Neural crest cell (in vitro differentiated cells): ENCODE results near the gene MXD1. TPM values are rescaled to one million over a fixed set of nuclear protein-coding genes. Genes with fewer than 3 reads are reported as not detected.

Experiments
- DNase-seq: peaks from one replicate; pipeline ENCODE4 v3.0.0; 2021; ENCODE audit warnings: low read depth, mixed read lengths, low spot score
- H3K27ac Mint-ChIP-seq: one replicate; pipeline ENCODE4 v1.8.0; 2021; ENCODE audit warnings: mild to moderate bottlenecking, mixed read lengths; ENCODE audit not compliant: unreplicated experiment
- H3K27me3 Mint-ChIP-seq: 2 replicates; pipeline ENCODE4 v1.8.0; 2021; ENCODE audit warnings: low read depth, mild to moderate bottlenecking, mixed read lengths
- H3K36me3 Mint-ChIP-seq: 2 replicates; pipeline ENCODE4 v1.8.0; 2021; ENCODE audit warnings: low read depth, mild to moderate bottlenecking, mixed read lengths
- H3K4me1 Mint-ChIP-seq: 2 replicates; pipeline ENCODE4 v1.8.0; 2021; ENCODE audit warnings: mixed read lengths
- H3K4me3 Mint-ChIP-seq: one replicate; pipeline ENCODE4 v1.8.0; 2021; ENCODE audit warnings: mild to moderate bottlenecking, mixed read lengths
- H3K9me3 Mint-ChIP-seq: 2 replicates; pipeline ENCODE4 v1.8.0; 2021; ENCODE audit warnings: mixed read lengths
- total RNA-seq: library from RNA; stranded (reverse); gene quantifications from 2 replicates; pipeline ENCODE4 v1.2.1, GENCODE V29; 2021
- TF ChIP-seq, protein P1 (sequence below): fragments of 200-600 bp; sonication (generic); conservative IDR thresholded peaks from 2 replicates; pipeline ENCODE4 v1.5.0; 2021; ENCODE audit warnings: antibody characterized with exemption, mild to moderate bottlenecking

The MXD1 gene
- total RNA-seq, 1 donor from 2014 or later = 4.9 TPM

DNA sequence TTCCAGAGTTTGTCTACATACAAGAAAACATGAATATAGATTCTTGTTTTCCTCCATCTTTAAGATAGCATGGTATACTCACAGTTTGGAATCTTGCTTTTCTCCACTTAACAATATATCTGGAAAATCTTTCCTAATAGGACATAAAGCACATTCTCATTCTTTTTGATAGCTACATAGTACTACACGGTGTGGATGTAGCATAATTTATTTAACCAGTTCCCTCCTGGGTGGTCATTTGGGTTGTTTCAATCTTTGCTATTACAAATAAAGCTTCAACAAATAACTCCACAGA, 19.7 kb downstream of the MXD1 start:
- TF ChIP-seq, protein P1, sequence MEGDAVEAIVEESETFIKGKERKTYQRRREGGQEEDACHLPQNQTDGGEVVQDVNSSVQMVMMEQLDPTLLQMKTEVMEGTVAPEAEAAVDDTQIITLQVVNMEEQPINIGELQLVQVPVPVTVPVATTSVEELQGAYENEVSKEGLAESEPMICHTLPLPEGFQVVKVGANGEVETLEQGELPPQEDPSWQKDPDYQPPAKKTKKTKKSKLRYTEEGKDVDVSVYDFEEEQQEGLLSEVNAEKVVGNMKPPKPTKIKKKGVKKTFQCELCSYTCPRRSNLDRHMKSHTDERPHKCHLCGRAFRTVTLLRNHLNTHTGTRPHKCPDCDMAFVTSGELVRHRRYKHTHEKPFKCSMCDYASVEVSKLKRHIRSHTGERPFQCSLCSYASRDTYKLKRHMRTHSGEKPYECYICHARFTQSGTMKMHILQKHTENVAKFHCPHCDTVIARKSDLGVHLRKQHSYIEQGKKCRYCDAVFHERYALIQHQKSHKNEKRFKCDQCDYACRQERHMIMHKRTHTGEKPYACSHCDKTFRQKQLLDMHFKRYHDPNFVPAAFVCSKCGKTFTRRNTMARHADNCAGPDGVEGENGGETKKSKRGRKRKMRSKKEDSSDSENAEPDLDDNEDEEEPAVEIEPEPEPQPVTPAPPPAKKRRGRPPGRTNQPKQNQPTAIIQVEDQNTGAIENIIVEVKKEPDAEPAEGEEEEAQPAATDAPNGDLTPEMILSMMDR = no peak
- no peak overlapping the region for H3K4me3 Mint-ChIP-seq
- peaks cover 10% of the 10 kb centered on the region for H3K36me3 Mint-ChIP-seq
- H3K27ac Mint-ChIP-seq = no peak overlapping the region
- no peak for DNase-seq
- no peaks in the 10 kb centered on the region for H3K27me3 Mint-ChIP-seq
- H3K4me1 Mint-ChIP-seq = peaks cover 1% of the 10 kb centered on the region
- H3K9me3 Mint-ChIP-seq = no peaks in the 10 kb centered on the region

DNA sequence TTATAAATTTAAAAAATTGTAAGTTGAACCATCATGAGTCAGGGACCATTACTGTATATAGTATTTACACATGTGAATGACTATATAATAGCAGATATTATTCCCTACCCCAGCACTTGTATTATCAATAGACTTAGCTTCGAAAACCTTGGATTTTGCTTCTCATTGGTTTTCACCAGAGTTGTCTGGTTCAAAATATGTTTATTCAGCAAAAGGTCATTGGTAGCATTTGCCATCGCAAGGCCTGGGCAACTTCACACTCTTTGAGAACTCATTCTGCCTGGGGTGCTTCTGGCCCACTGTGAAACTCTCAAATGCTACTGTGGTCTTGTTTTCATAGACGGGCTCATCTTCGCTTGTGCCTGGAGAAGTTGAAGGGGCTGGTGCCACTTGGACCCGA, 20.1 kb downstream of the MXD1 start:
- Mint-ChIP-seq H3K36me3 (peaks cover 10% of the 10 kb centered on the region), H3K4me3 (no peak overlapping the region), H3K27ac (no peak overlapping the region), H3K4me1 (peaks cover 6% of the 10 kb centered on the region), H3K9me3 (no peaks in the 10 kb centered on the region), H3K27me3 (no peaks in the 10 kb centered on the region)
- DNase-seq = no peak
- TF ChIP-seq, protein P1 = no peak

DNA sequence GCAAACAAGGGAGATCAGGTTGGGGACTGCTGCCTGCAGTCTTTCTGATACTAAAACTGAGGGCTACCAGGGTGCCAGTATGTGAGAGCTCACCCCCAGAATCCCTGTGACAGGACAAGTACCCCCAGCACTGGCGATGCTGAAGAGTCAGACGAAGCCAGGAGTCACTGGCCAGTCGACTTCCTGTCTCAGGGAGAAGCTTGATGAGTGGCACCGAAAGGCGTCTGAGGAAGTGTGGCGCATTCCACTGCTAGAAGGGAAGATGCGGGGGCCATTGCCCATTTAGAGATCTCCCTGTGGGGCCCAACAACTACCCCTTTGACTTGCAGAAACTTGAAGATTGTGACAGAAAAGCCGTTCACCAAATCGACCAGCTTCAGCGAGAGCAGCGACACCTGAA, 22.0 kb downstream of the MXD1 start:
- Mint-ChIP-seq H3K4me3 (no peak overlapping the region), H3K27ac (peak overlapping the region; percentile 57)

DNA sequence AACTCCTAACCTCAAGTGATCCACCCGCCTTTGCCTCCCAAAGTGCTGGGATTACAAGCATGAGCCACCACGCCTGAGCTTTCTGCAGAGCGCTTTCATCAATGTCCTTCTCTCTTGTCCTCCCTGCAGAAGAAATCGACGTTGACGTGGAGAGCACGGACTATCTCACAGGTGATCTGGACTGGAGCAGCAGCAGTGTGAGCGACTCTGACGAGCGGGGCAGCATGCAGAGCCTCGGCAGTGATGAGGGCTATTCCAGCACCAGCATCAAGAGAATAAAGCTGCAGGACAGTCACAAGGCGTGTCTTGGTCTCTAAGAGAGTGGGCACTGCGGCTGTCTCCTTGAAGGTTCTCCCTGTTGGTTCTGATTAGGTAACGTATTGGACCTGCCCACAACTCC, 23.1 kb downstream of the MXD1 start:
- no peak overlapping the region for H3K4me3 Mint-ChIP-seq
- no peaks in the 10 kb centered on the region for H3K9me3 Mint-ChIP-seq
- H3K36me3 Mint-ChIP-seq = peaks cover 10% of the 10 kb centered on the region
- H3K27ac Mint-ChIP-seq = peak overlapping the region; percentile 86
- DNase-seq = no peak
- H3K27me3 Mint-ChIP-seq = no peaks in the 10 kb centered on the region
- TF ChIP-seq, protein P1 = no peak
- H3K4me1 Mint-ChIP-seq = peaks cover 19% of the 10 kb centered on the region

More for the DNA sequence above, 22.0 kb downstream of the MXD1 start:
- peaks cover 10% of the 10 kb centered on the region for H3K36me3 Mint-ChIP-seq
- no peaks in the 10 kb centered on the region for H3K9me3 Mint-ChIP-seq
- TF ChIP-seq, protein P1 = no peak
- H3K27me3 Mint-ChIP-seq = no peaks in the 10 kb centered on the region
- DNase-seq = no peak
- peaks cover 19% of the 10 kb centered on the region for H3K4me1 Mint-ChIP-seq

DNA sequence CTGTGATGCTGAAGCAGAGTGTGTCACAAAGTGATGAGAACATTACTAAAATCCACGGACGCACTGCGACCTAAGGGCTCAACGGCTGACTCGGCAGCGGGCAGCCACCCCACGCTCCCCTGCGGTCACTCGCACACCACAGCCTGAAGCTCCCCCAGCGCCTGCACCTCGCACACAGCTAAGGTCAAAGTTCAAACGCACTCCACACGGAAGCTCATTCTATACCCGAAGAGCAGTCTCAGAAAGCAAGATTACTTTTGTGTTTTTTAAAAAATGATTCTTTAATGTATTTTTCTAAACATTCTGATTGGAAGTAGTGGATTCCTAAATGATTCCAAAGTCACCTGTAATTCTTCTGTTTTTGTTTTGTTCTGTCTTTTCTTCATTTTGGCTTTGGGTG, 24.8 kb downstream of the MXD1 start:
- H3K27me3 Mint-ChIP-seq = no peaks in the 10 kb centered on the region
- H3K9me3 Mint-ChIP-seq = no peaks in the 10 kb centered on the region
- peak overlapping the region; percentile 99 for H3K27ac Mint-ChIP-seq
- peaks cover 19% of the 10 kb centered on the region for H3K4me1 Mint-ChIP-seq
- TF ChIP-seq, protein P1 = no peak
- peaks cover 10% of the 10 kb centered on the region for H3K36me3 Mint-ChIP-seq
- H3K4me3 Mint-ChIP-seq = peak overlapping the region; percentile 77
- no peak for DNase-seq

DNA sequence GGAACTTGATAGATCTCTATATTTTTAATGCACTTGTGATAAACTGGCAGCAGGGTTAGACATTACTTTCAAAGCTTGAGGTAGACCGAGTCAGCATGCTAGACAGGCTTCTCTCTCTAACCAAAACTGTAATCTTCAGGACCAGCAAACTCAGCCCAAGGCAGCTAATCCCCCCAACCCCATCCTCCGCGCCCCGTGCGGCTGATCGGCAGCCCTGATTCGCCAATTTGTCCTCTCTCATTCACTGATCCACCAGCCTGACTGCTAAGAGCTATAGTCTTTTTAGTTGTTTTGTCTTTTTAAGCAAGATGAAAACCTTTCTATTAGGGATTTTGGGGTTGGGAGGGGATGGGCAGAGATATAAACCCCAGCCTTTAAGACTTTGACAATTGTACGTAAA, 25.8 kb downstream of the MXD1 start:
- H3K36me3 Mint-ChIP-seq = peaks cover 9% of the 10 kb centered on the region
- TF ChIP-seq, protein P1 = no peak
- H3K27me3 Mint-ChIP-seq = no peaks in the 10 kb centered on the region
- H3K27ac Mint-ChIP-seq = peak overlapping the region; percentile 91
- no peaks in the 10 kb centered on the region for H3K9me3 Mint-ChIP-seq
- peaks cover 19% of the 10 kb centered on the region for H3K4me1 Mint-ChIP-seq
- DNase-seq = no peak
- H3K4me3 Mint-ChIP-seq = peak overlapping the region; percentile 33
